Brain microvascular endothelial cell (primary cell): ENCODE data around the gene MYMK.

ENCODE experiments used
- DNase-seq: peaks from one replicate; pipeline ENCODE4 v3.0.0-alpha.2; 2020
- H3K27ac ChIP-seq: fragments of 250-450 bp; sonication (Bioruptor Pico); 2 replicates; pipeline ENCODE4 v1.5.1; 2020; ENCODE audit warnings: mild to moderate bottlenecking, moderate library complexity
- H3K27me3 ChIP-seq: fragments of 250-450 bp; sonication (Bioruptor Pico); replicated peaks from 2 replicates; pipeline ENCODE4 v1.5.1; 2020; ENCODE audit warnings: mild to moderate bottlenecking
- H3K36me3 ChIP-seq: fragments of 250-450 bp; sonication (Bioruptor Pico); replicated peaks from 2 replicates; pipeline ENCODE4 v1.5.1; 2020; ENCODE audit warnings: mild to moderate bottlenecking
- H3K4me3 ChIP-seq: 2 replicates; pipeline ENCODE4 v1.5.1; 2011; ENCODE audit warnings: low read depth, mild to moderate bottlenecking, control low read depth, low read length, moderate library complexity
- in situ Hi-C: cut with HindIII; loops from 2 replicates; pipeline ENCODE4 v1.10.0; 2017; ENCODE audit warnings: low sequenced_read_pairs, low pct_ligation_motif_present
- TF ChIP-seq, protein P1 (sequence below): IDR thresholded peaks from 2 replicates; pipeline ENCODE4 v1.5.1; 2011; ENCODE audit warnings: low read depth, mild to moderate bottlenecking, moderate library complexity, low read length, control low read depth, inconsistent platforms; ENCODE audit errors: missing control alignments

The MYMK gene

DNA sequence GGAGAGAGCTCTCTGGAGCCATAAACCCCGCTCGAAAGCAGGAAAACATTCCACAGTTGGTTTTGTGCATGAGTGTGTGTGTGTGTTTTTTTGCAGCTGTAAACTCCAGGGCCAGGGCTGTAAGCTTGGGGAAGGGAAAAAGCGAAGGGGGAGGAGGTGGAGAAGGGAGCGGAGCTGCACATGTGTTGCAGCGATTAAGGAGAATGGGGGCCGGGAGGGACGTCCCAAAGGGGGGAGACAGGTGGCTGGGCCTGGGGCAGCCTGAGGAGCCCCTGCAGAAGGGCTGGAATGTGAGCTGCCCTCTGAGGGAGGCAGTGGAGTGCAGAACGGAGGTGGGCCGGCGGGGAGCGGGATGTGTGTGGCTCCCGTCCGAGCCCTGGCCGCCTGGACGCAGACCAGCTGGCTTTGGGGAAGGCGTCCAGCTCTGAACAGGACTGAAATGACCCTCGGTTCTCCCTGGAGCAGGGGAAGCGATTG, 2.7 kb upstream of the MYMK start:
- Histone ChIP-seq H3K36me3 (no peaks in the 10 kb centered on the region), H3K27ac (no peak overlapping the region), H3K27me3 (peaks cover 17% of the 10 kb centered on the region), H3K4me3 (no peak overlapping the region)
- in situ Hi-C loops = no loop called here
- TF ChIP-seq, protein P1, sequence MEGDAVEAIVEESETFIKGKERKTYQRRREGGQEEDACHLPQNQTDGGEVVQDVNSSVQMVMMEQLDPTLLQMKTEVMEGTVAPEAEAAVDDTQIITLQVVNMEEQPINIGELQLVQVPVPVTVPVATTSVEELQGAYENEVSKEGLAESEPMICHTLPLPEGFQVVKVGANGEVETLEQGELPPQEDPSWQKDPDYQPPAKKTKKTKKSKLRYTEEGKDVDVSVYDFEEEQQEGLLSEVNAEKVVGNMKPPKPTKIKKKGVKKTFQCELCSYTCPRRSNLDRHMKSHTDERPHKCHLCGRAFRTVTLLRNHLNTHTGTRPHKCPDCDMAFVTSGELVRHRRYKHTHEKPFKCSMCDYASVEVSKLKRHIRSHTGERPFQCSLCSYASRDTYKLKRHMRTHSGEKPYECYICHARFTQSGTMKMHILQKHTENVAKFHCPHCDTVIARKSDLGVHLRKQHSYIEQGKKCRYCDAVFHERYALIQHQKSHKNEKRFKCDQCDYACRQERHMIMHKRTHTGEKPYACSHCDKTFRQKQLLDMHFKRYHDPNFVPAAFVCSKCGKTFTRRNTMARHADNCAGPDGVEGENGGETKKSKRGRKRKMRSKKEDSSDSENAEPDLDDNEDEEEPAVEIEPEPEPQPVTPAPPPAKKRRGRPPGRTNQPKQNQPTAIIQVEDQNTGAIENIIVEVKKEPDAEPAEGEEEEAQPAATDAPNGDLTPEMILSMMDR = no peak
- no peak for DNase-seq

DNA sequence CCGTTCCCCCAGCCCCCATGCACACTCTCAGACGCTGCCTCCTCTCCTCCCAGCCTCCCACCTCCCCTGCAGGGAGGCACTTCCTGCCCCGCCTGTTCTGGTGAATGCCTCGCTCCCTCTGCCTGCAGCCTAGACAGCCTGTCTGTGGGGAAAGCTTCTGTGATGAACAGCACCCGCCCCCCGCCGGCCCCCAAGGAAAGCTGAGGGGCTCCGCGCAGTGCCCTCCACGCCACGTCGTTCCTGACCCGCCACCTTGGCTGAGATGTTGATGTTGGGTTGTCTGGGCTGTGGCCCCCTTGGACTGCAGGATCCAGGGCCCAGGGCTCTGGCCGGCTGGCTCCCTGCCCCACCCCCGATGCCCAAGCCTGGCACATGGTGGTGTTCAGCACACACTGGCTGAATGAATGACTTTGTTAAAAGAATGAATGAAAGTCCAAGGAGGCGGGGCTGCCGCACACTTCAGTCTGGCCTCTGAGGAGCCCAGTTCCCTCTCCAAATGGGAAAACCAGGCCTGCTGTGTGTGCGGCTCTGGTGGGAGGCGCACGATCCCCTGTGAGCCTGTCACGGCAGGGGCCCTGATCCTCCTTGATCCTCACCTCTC, 2.1 kb upstream of the MYMK start:
- no peak overlapping the region for H3K27ac ChIP-seq
- in situ Hi-C loops = no loop called here
- no peaks in the 10 kb centered on the region for H3K36me3 ChIP-seq
- peaks cover 17% of the 10 kb centered on the region for H3K27me3 ChIP-seq
- H3K4me3 ChIP-seq = no peak overlapping the region
- DNase-seq = no peak
- TF ChIP-seq, protein P1 = no peak

DNA sequence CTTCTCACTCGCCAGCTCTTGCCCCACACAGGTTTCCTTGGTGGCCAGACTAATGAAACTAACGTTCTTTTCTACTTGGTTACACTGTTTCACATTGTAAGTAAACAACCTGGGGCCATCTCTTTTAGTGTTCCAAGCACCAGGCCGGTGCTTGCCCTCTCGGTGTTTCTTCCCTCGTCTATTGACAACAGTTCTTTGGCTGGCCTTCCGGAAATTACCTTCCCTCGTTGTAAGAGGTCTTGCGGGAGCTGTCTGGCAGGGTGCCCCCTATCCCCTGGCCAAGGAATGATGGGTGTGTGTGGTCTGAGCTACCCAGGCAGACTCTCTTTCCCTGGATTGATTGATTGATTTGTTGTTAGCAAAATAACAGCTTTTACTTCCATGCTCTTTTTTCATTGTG, 918 bp upstream of the MYMK start:
- DNase-seq = no peak
- in situ Hi-C loops = no loop called here
- Histone ChIP-seq H3K27ac (no peak overlapping the region), H3K4me3 (no peak overlapping the region), H3K27me3 (peaks cover 17% of the 10 kb centered on the region), H3K36me3 (no peaks in the 10 kb centered on the region)
- TF ChIP-seq, protein P1 = no peak

DNA sequence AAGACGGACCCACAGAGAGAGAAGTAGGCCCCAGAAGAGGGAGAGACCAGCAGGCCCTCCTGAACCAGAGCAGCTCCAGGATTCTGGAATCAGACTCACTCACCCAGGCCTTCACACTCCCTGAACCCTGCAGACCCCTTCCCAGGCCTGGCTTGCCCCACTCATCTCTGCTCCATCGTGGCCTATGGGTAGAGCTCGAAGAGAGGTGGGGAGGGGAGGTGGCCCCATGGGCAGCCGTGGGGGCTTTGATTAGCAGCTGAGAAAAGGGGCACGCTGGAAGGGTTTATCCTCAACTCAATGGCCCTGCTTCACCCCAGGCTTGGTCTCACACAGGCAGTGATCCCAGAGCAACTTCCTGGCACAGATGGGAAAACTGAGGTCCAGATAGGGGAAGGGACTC, 613 bp downstream of the MYMK start:
- TF ChIP-seq, protein P1 = no peak
- no peak overlapping the region for H3K4me3 ChIP-seq
- no peak overlapping the region for H3K27ac ChIP-seq
- no peak for DNase-seq
- in situ Hi-C loops = no loop called here
- no peaks in the 10 kb centered on the region for H3K36me3 ChIP-seq
- peaks cover 13% of the 10 kb centered on the region for H3K27me3 ChIP-seq

DNA sequence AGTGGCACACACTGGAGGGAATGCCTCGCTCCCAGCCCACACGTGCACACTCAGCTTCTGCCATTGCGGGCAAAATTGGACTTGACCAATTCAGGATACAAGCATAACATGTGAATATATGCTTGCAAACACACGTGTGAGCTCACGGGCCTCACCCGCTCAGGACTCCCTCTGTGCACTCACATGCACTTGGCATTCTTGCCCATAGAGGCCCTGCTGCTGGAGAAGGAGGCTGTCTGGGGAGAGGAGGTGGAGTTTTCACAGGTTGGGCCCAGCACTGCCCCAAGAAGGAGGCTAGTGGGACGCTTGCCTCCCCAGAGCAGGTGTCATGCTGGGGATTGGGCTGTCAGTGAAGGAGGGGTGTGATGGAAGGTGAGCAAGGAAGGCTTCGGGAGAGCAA, 1.7 kb downstream of the MYMK start:
- Histone ChIP-seq H3K27ac (no peak overlapping the region), H3K27me3 (peaks cover 5% of the 10 kb centered on the region), H3K4me3 (no peak overlapping the region), H3K36me3 (no peaks in the 10 kb centered on the region)
- TF ChIP-seq, protein P1 = no peak
- DNase-seq = no peak
- in situ Hi-C loops = no loop called here
